Measurements from ENCODE around the gene TMEM151B.

DNA sequence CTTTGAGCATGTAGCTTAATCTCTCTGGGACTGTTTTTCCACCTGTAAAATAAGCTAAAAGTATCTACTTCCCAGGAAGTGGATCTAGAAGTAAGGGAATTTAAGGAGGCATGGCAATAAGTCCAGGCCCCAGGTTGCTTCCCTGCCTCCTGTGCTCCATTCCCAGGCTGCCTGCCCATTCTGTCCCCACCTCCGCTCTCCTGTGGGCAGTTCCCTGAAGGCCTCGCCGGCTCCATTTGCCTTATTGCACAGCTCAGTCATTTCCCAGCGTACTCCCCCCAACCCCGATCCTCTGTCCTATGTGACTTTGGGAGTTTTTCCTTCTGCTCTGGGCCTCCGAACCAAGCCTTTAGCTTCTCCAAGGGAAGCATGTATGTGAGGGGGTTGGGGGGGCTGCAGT is 42.2 kb upstream of the TMEM151B start:
- no peak for TF ChIP-seq POLR2A (IDR thresholded peaks at IDR 0.05; ENCODE audit: low read depth, low read length)
- no peak for TF ChIP-seq TAF1 (IDR thresholded peaks at IDR 0.05; ENCODE audit: low read depth, low read length)
